GM06990 (cell line): ENCODE measurements around the gene TSPAN1.

ENCODE experiments used
- DNase-seq: peaks from one replicate; pipeline ENCODE4 v3.0.0-alpha.2; 2011; ENCODE audit not compliant: insufficient read length; ENCODE audit errors: extremely low read depth
- H3K27me3 ChIP-seq: replicated peaks from 2 replicates; pipeline ENCODE4 v1.6.0; 2011; ENCODE audit warnings: low read length; ENCODE audit not compliant: control insufficient read depth, insufficient read depth
- H3K36me3 ChIP-seq: 2 replicates; pipeline ENCODE4 v1.5.1; 2011; ENCODE audit warnings: low read length; ENCODE audit not compliant: control insufficient read depth, insufficient read depth
- H3K4me3 ChIP-seq: replicated peaks from 2 replicates; pipeline ENCODE4 v1.5.1; 2011; ENCODE audit warnings: low read depth, mild to moderate bottlenecking, control low read depth, low read length
- CTCF ChIP-seq: IDR thresholded peaks from 2 replicates; pipeline ENCODE4 v1.5.1; 2011; ENCODE audit warnings: low read length, control low read depth, mild to moderate bottlenecking, inconsistent platforms; ENCODE audit not compliant: insufficient read depth, poor library complexity, severe bottlenecking

TSPAN1 gene

GRCh38 chr1:46192171-46192570 lies 17.3 kb downstream of the TSPAN1 start:
- DNase-seq = no peak
- peaks cover 21% of the 10 kb centered on the region for H3K36me3 ChIP-seq
- TF ChIP-seq CTCF = no peak
- no peaks in the 10 kb centered on the region for H3K27me3 ChIP-seq
- H3K4me3 ChIP-seq = no peak overlapping the region

GRCh38 chr1:46193285-46193684 lies 18.4 kb downstream of the TSPAN1 start:
- no peaks in the 10 kb centered on the region for H3K27me3 ChIP-seq
- peaks cover 13% of the 10 kb centered on the region for H3K36me3 ChIP-seq
- no peak overlapping the region for H3K4me3 ChIP-seq
- TF ChIP-seq CTCF = no peak
- DNase-seq = no peak

- no peaks in the 10 kb centered on the region for H3K27me3 ChIP-seq
- no peak for DNase-seq
- peaks cover 13% of the 10 kb centered on the region for H3K36me3 ChIP-seq
- no peak overlapping the region for H3K4me3 ChIP-seq
- no peak for TF ChIP-seq CTCF
These were observed 19.2 kb downstream of the TSPAN1 start for GRCh38 chr1:46193984-46194570.

- no peaks in the 10 kb centered on the region for H3K27me3 ChIP-seq
- DNase-seq = no peak
- peaks cover 13% of the 10 kb centered on the region for H3K36me3 ChIP-seq
- H3K4me3 ChIP-seq = no peak overlapping the region
- no peak for TF ChIP-seq CTCF
These were observed 19.8 kb downstream of the TSPAN1 start for GRCh38 chr1:46194641-46195193.

- Histone ChIP-seq H3K36me3 (peaks cover 12% of the 10 kb centered on the region), H3K27me3 (no peaks in the 10 kb centered on the region), H3K4me3 (no peak overlapping the region)
- DNase-seq = no peak
- TF ChIP-seq CTCF = no peak
These were observed 21.7 kb downstream of the TSPAN1 start for GRCh38 chr1:46196609-46197008.

GRCh38 chr1:46197560-46197963 lies 22.7 kb downstream of the TSPAN1 start:
- Histone ChIP-seq H3K27me3 (no peaks in the 10 kb centered on the region), H3K36me3 (peaks cover 7% of the 10 kb centered on the region), H3K4me3 (peak overlapping the region; percentile 84)
- no peak for TF ChIP-seq CTCF
- DNase-seq = no peak
